ENCODE data around the gene OSBPL2.

Gene OSBPL2

GRCh38 chr20:62315773-62316172 is 77.5 kb downstream of the OSBPL2 start:
- no peak for DNase-seq

- DNase-seq: no peak
Measured at GRCh38 chr20:62316331-62317166, 78.2 kb downstream of the OSBPL2 start.

- no peak for DNase-seq
Measured at GRCh38 chr20:62317167-62317655, 78.9 kb downstream of the OSBPL2 start.

GRCh38 chr20:62318400-62319345 is 80.4 kb downstream of the OSBPL2 start:
- DNase-seq: no peak

- DNase-seq: no peak
Measured at GRCh38 chr20:62319346-62319909, 81.1 kb downstream of the OSBPL2 start.

GRCh38 chr20:62320581-62321354 is 82.4 kb downstream of the OSBPL2 start:
- DNase-seq: no peak

- no peak for DNase-seq
Measured at GRCh38 chr20:62321521-62321948, 83.2 kb downstream of the OSBPL2 start.

- no peak for DNase-seq
Measured at GRCh38 chr20:62321975-62322374, 83.7 kb downstream of the OSBPL2 start.

- DNase-seq: no peak
Measured at GRCh38 chr20:62322492-62323041, 84.2 kb downstream of the OSBPL2 start.

- DNase-seq: no peak
Measured at GRCh38 chr20:62323146-62323979, 85.0 kb downstream of the OSBPL2 start.

GRCh38 chr20:62323980-62324906 is 85.9 kb downstream of the OSBPL2 start:
- DNase-seq: no peak

- DNase-seq: no peak
Measured at GRCh38 chr20:62325172-62325905, 87.0 kb downstream of the OSBPL2 start.

- no peak for DNase-seq
Measured at GRCh38 chr20:62326559-62326958, 88.2 kb downstream of the OSBPL2 start.

- DNase-seq: no peak
Measured at GRCh38 chr20:62326959-62327725, 88.8 kb downstream of the OSBPL2 start.

GRCh38 chr20:62327726-62328495 is 89.6 kb downstream of the OSBPL2 start:
- no peak for DNase-seq

- DNase-seq: no peak
Measured at GRCh38 chr20:62328684-62329388, 90.5 kb downstream of the OSBPL2 start.

Measured in effector CD8-positive, alpha-beta T cell (primary cell).